Naive thymus-derived CD4-positive, alpha-beta T cell (primary cell): Measurements from ENCODE around the gene GNAQ. TPM values are rescaled to one million over a fixed set of nuclear protein-coding genes. Genes with fewer than 3 reads are reported as not detected.

Source experiments
- ATAC-seq: fragments of 150-1000 bp; cut with Tn5 transposase; 2 replicates; pipeline ENCODE4 v1.10.0; 2021; ENCODE audit warnings: mild to moderate bottlenecking, moderate library complexity
- CTCF ChIA-PET: fragments of 350-600 bp; sonication (Branson Sonifier 250); formaldehyde crosslinking; loops from one replicate; lab custom pipeline; 2021; ENCODE audit warnings: antibody characterized with exemption; lab: Charles Lee
- POLR2A ChIA-PET: fragments of 350-600 bp; sonication (Branson Sonifier 250); formaldehyde crosslinking; loops from one replicate; lab custom pipeline; 2021; ENCODE audit warnings: antibody characterized with exemption, inconsistent platforms; lab: Charles Lee
- DNase-seq, 9 donors: peaks; one replicate each; pipeline versions ENCODE4 v3.0.0 to v3.0.0-alpha.2; 2020 to 2022; ENCODE audit warnings: mixed read lengths in 1 of 9
- H3K27ac ChIP-seq: one replicate; pipeline ENCODE4 v1.7.0; 2013; ENCODE audit warnings: mild to moderate bottlenecking, low read depth, low read length, moderate library complexity
- H3K27me3 ChIP-seq, 2 donors: one replicate each; pipeline ENCODE4 v1.7.0; 2013; ENCODE audit warnings: low read length in 2 of 2, mild to moderate bottlenecking in 2 of 2, moderate library complexity in 2 of 2; ENCODE audit not compliant: control insufficient read depth in 2 of 2, insufficient read depth in 2 of 2
- H3K36me3 ChIP-seq, 3 experiments: 1 replicate in 2 of 3; 2 replicates in 1 of 3; pipeline ENCODE4 v1.7.0; 2013; ENCODE audit warnings: low read length in 3 of 3, mild to moderate bottlenecking in 3 of 3, moderate library complexity in 1 of 3; ENCODE audit not compliant: insufficient read depth in 3 of 3, control insufficient read depth in 2 of 3
- H3K4me1 ChIP-seq, 2 donors: one replicate each; pipeline ENCODE4 v1.7.0; 2013; ENCODE audit warnings: low read length in 2 of 2, mild to moderate bottlenecking in 2 of 2, moderate library complexity in 1 of 2; ENCODE audit not compliant: control insufficient read depth in 2 of 2, insufficient read depth in 2 of 2
- H3K4me3 ChIP-seq: 2 replicates; pipeline ENCODE4 v1.7.0; 2013; ENCODE audit warnings: mild to moderate bottlenecking, low read length
- H3K9me3 ChIP-seq, 3 experiments: 1 replicate in 2 of 3; 2 replicates in 1 of 3; pipeline ENCODE4 v1.7.0; 2013; ENCODE audit warnings: low read length in 3 of 3; ENCODE audit not compliant: control insufficient read depth in 2 of 3
- H3K27ac Mint-ChIP-seq, 9 donors: one replicate each; pipeline ENCODE4 v1.8.0; 2020 to 2022; ENCODE audit warnings: mixed read lengths in 9 of 9, mild to moderate bottlenecking in 8 of 9, moderate library complexity in 5 of 9, inconsistent platforms in 2 of 9
- H3K27me3 Mint-ChIP-seq, 5 donors: one replicate each; pipeline ENCODE4 v1.8.0; 2021 to 2022; ENCODE audit warnings: mixed read lengths in 5 of 5, mild to moderate bottlenecking in 1 of 5
- H3K36me3 Mint-ChIP-seq, 5 donors: one replicate each; pipeline ENCODE4 v1.8.0; 2020 to 2022; ENCODE audit warnings: mixed read lengths in 5 of 5, mild to moderate bottlenecking in 3 of 5, inconsistent platforms in 1 of 5
- H3K4me1 Mint-ChIP-seq, 7 donors: one replicate each; pipeline ENCODE4 v1.8.0; 2020 to 2022; ENCODE audit warnings: mixed read lengths in 7 of 7, mild to moderate bottlenecking in 3 of 7, inconsistent platforms in 1 of 7
- H3K4me3 Mint-ChIP-seq, 10 donors: one replicate each; pipeline ENCODE4 v1.8.0; 2020 to 2022; ENCODE audit warnings: mild to moderate bottlenecking in 10 of 10, mixed read lengths in 10 of 10, moderate library complexity in 6 of 10, inconsistent platforms in 2 of 10
- H3K9me3 Mint-ChIP-seq, 11 donors: one replicate each; pipeline ENCODE4 v1.8.0; 2020 to 2022; ENCODE audit warnings: mixed read lengths in 11 of 11, mild to moderate bottlenecking in 4 of 11, inconsistent platforms in 1 of 11, moderate library complexity in 1 of 11
- intact Hi-C, 2 donors: fragments of 100-400 bp; cut with micrococcal nuclease; formaldehyde crosslinking; loops; one replicate each; pipeline ENCODE4 v1.15.1; 2023
- polyA plus RNA-seq, 2 donors: library from polyadenylated mRNA; unstranded; fragments of 300-500 nt; fragmentation: Illumina TruSeq; gene quantifications; one replicate each; pipeline ENCODE4 v1.2.3, GENCODE V29; 2021
- total RNA-seq, 6 experiments: library from RNA in 5 of 6; stranded (reverse) in 5 of 6; gene quantifications; 1 replicate in 5 of 6; 2 replicates in 1 of 6; pipeline ENCODE4 v1.2.3 and lab custom pipeline; 2021 to 2026

GNAQ gene
- total RNA-seq (10 to 100 TPM; 37.7 to 60.6 (median 47.7) TPM), polyA plus RNA-seq (10 to 100 TPM in 1 of 2 donors, 1 to 10 TPM in 1; 7.2 to 11.4 TPM), total RNA-seq (lab: John Stamatoyannopoulos, UW) (70.4 reads per million, percentile 78 among the genes with 10 or more reads in this experiment)

DNA sequence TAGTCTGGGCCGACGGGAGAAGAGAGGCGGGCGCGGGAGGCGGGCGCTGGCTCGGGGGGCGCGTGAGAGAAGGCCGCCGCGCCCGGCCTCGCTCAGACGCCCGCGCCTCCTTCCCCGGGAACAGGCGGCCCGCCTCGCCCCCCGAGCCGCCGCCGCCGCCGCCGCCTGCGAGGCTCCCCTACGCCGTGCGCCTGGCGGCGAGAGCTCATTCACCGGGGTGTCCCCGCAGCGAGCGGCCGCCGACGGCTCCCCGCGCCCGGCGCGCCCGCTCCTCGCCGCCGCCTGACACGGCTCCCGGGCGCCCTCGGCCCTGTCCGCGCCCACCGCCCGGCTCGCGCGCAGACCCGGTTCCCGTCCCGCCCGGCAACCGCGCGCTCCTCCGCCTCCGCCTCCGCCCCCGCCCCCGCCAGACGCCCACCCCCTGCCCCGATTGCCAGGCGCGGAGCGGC, at the start of gene GNAQ:
TSS of gene GNAQ (minus strand) at position 368 of the 449 bp plus-strand sequence. CDS start 576 bp downstream, outside the sequence.
- Histone ChIP-seq H3K4me1 (peaks cover 5 to 32% of the 10 kb centered on the region in 2 donors), H3K9me3 (no peaks in the 10 kb centered on the region), H3K36me3 (no peaks in the 10 kb centered on the region), H3K27ac (peak within 1 kb of the TSS; percentile 72), H3K27me3 (no peaks in the 10 kb centered on the region), H3K4me3 (peak within 1 kb of the TSS; percentile 68)
- H3K27ac Mint-ChIP-seq = peak within 1 kb of the TSS; percentile 91 to 97 (median 96)
- H3K36me3 Mint-ChIP-seq = peaks cover 0 to 5% (median 0%) of the 10 kb centered on the region in 5 donors
- ChIA-PET CTCF (interaction anchor here (0.9 kb wide), 1 partner anchor 55 kb away, joined by 4 read pairs; no protein-coding TSS in a partner anchor), POLR2A (interaction anchor here (0.7 to 1.8 kb wide), 10 partner anchors 20 to 1637 kb away, joined by 3 to 5 read pairs (median 3); partner anchors contain the start of genes PSAT1 and RFK)
- no peaks in the 10 kb centered on the region for H3K9me3 Mint-ChIP-seq
- DNase-seq = peak in 6 of 9 donors; percentile 32 to 63 (median 52)
- intact Hi-C loops = loop anchor here (2.0 to 10.0 kb wide), 8 partner anchors 123 to 1541 kb away; partner anchors contain the start of genes PSAT1 (in 1 of the 2) and TLE4 (in 1 of the 2)
- peak within 1 kb of the TSS; percentile 86 to 98 (median 96) for H3K4me3 Mint-ChIP-seq
- ATAC-seq = peak; percentile 43
- H3K27me3 Mint-ChIP-seq = peaks cover 0 to 4% (median 0%) of the 10 kb centered on the region in 5 donors
- peaks cover 42 to 68% (median 58%) of the 10 kb centered on the region in 7 donors for H3K4me1 Mint-ChIP-seq

- H3K27me3 ChIP-seq = no peaks in the 10 kb centered on the region
- H3K9me3 Mint-ChIP-seq = peaks cover 4 to 30% (median 7%) of the 10 kb centered on the region in 11 donors
- peaks cover 0 to 5% (median 0%) of the 10 kb centered on the region in 5 donors for H3K27me3 Mint-ChIP-seq
- H3K36me3 Mint-ChIP-seq = peaks cover 0 to 43% (median 4%) of the 10 kb centered on the region in 5 donors
- no peaks in the 10 kb centered on the region for H3K36me3 ChIP-seq
- H3K4me1 ChIP-seq = peaks cover 19 to 24% of the 10 kb centered on the region in 2 donors
- DNase-seq (peak in 7 of 9 donors; percentile 10 to 54 (median 44)), ATAC-seq (peak; percentile 67)
- ChIA-PET POLR2A (interaction anchor here (1.0 to 2.0 kb wide), 8 partner anchors 10 to 126 kb away, joined by 3 to 7 read pairs (median 4); partner anchors contain the start of gene GNAQ), CTCF (interaction anchor here (0.8 to 1.3 kb wide), 4 partner anchors 23 to 46 kb away, joined by 3 to 6 read pairs (median 3); no protein-coding TSS in a partner anchor)
- peak overlapping the region; percentile 60 to 94 (median 85) for H3K27ac Mint-ChIP-seq
- peak overlapping the region; percentile 25 for H3K4me3 ChIP-seq
- H3K4me1 Mint-ChIP-seq = peaks cover 38 to 60% (median 58%) of the 10 kb centered on the region in 7 donors
- peak overlapping the region; percentile 57 for H3K27ac ChIP-seq
- peak overlapping the region; percentile 64 to 84 (median 76) for H3K4me3 Mint-ChIP-seq
- intact Hi-C loops = loop anchor here (1.0 to 10.0 kb wide), 9 partner anchors 9 to 1500 kb away; partner anchors contain the start of gene TLE4 (in 1 of the 2)
- H3K9me3 ChIP-seq = no peaks in the 10 kb centered on the region
Observed at GRCh38 chr9:78074385-78075291, 43.0 kb upstream of the GNAQ start.

- Histone ChIP-seq H3K4me1 (peaks cover 19 to 24% of the 10 kb centered on the region in 2 donors), H3K9me3 (no peaks in the 10 kb centered on the region), H3K4me3 (peak overlapping the region; percentile 25), H3K27me3 (no peaks in the 10 kb centered on the region), H3K27ac (no peak overlapping the region), H3K36me3 (no peaks in the 10 kb centered on the region)
- H3K27me3 Mint-ChIP-seq = peaks cover 0 to 3% (median 0%) of the 10 kb centered on the region in 5 donors
- ChIA-PET POLR2A (interaction anchor here (1.0 to 2.0 kb wide), 6 partner anchors 11 to 44 kb away, joined by 3 to 7 read pairs (median 6); partner anchors contain the start of gene GNAQ), CTCF (interaction anchor here (1.2 kb wide), 1 partner anchor 47 kb away, joined by 6 read pairs; no protein-coding TSS in a partner anchor)
- DNase-seq (no peak), ATAC-seq (no peak)
- peak overlapping the region in 9 of 10 donors; percentile 45 to 84 (median 76) for H3K4me3 Mint-ChIP-seq
- H3K4me1 Mint-ChIP-seq = peaks cover 38 to 60% (median 58%) of the 10 kb centered on the region in 7 donors
- peaks cover 0 to 38% (median 4%) of the 10 kb centered on the region in 5 donors for H3K36me3 Mint-ChIP-seq
- H3K27ac Mint-ChIP-seq = peak overlapping the region in 8 of 9 donors; percentile 60 to 94 (median 87)
- intact Hi-C loops = loop anchor here (1.0 to 10.0 kb wide), 9 partner anchors 8 to 1501 kb away; partner anchors contain the start of gene TLE4 (in 1 of the 2)
- peaks cover 2 to 26% (median 6%) of the 10 kb centered on the region in 11 donors for H3K9me3 Mint-ChIP-seq
Observed at GRCh38 chr9:78073722-78074121, 42.1 kb upstream of the GNAQ start.

DNA sequence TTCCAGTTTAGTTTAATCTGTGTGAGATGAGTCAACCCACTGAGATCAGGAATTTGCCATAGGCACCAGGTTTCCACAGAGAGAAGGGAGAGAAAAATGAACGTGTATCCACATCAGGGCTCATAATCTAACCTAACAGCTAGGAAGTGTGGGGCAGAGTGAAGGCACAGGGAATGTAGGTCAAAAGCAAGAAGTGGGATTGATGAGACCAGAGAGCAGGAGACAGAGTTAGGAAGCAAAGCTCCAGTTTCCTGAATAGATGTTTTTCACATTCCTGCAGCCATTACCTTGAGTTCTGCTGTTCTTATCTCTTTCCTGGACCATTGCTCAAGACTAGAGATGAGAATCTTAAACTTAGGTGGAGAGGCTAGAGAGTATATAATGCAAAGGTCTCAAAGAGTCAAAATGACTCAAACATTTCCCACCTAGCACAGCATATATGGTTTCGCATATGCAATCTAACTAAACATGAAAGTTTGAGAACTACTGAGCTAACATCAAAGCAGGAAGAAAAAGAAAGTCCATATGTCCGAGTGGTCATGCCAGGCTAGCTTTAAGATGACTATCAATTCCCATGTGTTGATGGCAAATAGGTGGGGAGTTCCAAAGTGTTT, 41.1 kb upstream of the GNAQ start:
- Mint-ChIP-seq H3K27ac (peak overlapping the region in 2 of 9 donors; percentile 26 to 36), H3K27me3 (peaks cover 0 to 3% (median 0%) of the 10 kb centered on the region in 5 donors), H3K36me3 (peaks cover 0 to 32% (median under 1%) of the 10 kb centered on the region in 5 donors), H3K4me3 (peak overlapping the region in 1 of 10 donors; percentile 37), H3K9me3 (peaks cover 0 to 26% (median 5%) of the 10 kb centered on the region in 11 donors), H3K4me1 (peaks cover 38 to 58% (median 55%) of the 10 kb centered on the region in 7 donors)
- no peak for DNase-seq
- Histone ChIP-seq H3K4me1 (peaks cover 19 to 24% of the 10 kb centered on the region in 2 donors), H3K27ac (no peak overlapping the region), H3K4me3 (no peak overlapping the region), H3K36me3 (no peaks in the 10 kb centered on the region), H3K9me3 (no peaks in the 10 kb centered on the region), H3K27me3 (no peaks in the 10 kb centered on the region)
- intact Hi-C loops = loop anchor here (5.0 to 10.0 kb wide), 2 partner anchors 45 to 1502 kb away; partner anchors contain the start of gene TLE4 (in 1 of the 2)
- no peak for ATAC-seq
- CTCF ChIA-PET = interaction anchor here (1.2 to 2.0 kb wide), 2 partner anchors 20 to 37 kb away, joined by 5 to 9 read pairs; no protein-coding TSS in a partner anchor
- POLR2A ChIA-PET = interaction anchor here (1.2 kb wide), 1 partner anchor 9 kb away, joined by 3 read pairs; no protein-coding TSS in a partner anchor

GRCh38 chr9:78070521-78070920, 38.9 kb upstream of the GNAQ start:
- Mint-ChIP-seq H3K27ac (no peak overlapping the region), H3K9me3 (peaks cover 0 to 29% (median 5%) of the 10 kb centered on the region in 11 donors), H3K4me3 (no peak overlapping the region), H3K4me1 (peaks cover 30 to 40% (median 37%) of the 10 kb centered on the region in 7 donors), H3K36me3 (peaks cover 0 to 29% (median 4%) of the 10 kb centered on the region in 5 donors), H3K27me3 (no peaks in the 10 kb centered on the region)
- ATAC-seq (no peak), DNase-seq (no peak)
- H3K36me3 ChIP-seq = no peaks in the 10 kb centered on the region
- H3K27ac ChIP-seq = no peak overlapping the region
- CTCF ChIA-PET = no interaction called here
- H3K9me3 ChIP-seq = no peaks in the 10 kb centered on the region
- no peak overlapping the region for H3K4me3 ChIP-seq
- H3K27me3 ChIP-seq = no peaks in the 10 kb centered on the region
- intact Hi-C loops = loop anchor here (5.0 to 10.0 kb wide), 2 partner anchors 47 to 1504 kb away; partner anchors contain the start of gene TLE4 (in 1 of the 2)
- peaks cover 19 to 23% of the 10 kb centered on the region in 2 donors for H3K4me1 ChIP-seq
- POLR2A ChIA-PET = no interaction called here
